Measurements from ENCODE around the gene MYL1. TPM values are rescaled to one million over a fixed set of nuclear protein-coding genes. Genes with fewer than 3 reads are reported as not detected.

MYL1 gene
- total and polyA plus RNA-seq, 2 donors: 202 TPM; not detected in 1

DNA sequence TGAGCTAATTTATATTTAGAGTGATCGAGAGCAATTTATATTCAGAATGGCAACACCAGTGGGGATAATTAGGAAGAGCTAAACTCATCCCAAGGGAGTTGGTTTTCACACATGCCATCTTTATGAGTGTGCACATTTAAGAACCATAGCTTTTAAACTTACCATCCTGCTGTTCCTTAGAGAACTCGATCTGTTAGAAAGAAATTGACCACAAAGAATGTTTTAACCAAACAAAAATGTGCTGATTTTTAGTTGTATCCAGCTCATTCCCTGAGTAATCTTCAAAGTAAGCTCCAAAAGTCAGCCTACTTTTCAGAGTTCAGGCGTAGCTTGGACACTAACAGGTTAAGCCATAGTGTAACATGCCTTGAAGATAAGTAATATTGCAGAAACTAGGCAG, 12.6 kb downstream of the MYL1 start:
- Histone ChIP-seq H3K4me1 (ENCODE audit: insufficient read depth) (no peaks in the 10 kb centered on the region), H3K4me3 (ENCODE audit: low read depth, low read length) (no peak overlapping the region), H3K36me3 (ENCODE audit: insufficient read depth) (no peaks in the 10 kb centered on the region), H3K27ac (ENCODE audit: low read depth) (no peak overlapping the region)
- 55% methylated on average over 3 of the region's 3 CpGs for WGBS
- DNase-seq (ENCODE audit: extremely low spot score): no peak

- H3K4me3 ChIP-seq (ENCODE audit: low read depth, low read length): no peak overlapping the region
- H3K36me3 ChIP-seq (ENCODE audit: insufficient read depth): no peaks in the 10 kb centered on the region
- no peak for DNase-seq (ENCODE audit: extremely low spot score)
- no peaks in the 10 kb centered on the region for H3K4me1 ChIP-seq (ENCODE audit: insufficient read depth)
- 44% methylated on average over 3 of the region's 3 CpGs for WGBS
- no peak overlapping the region for H3K27ac ChIP-seq (ENCODE audit: low read depth)
These were observed 15.1 kb downstream of the MYL1 start for GRCh38 chr2:210299866-210300373.

GRCh38 chr2:210288408-210288807, 26.6 kb downstream of the MYL1 start:
- Histone ChIP-seq H3K27ac (ENCODE audit: low read depth) (no peak overlapping the region), H3K4me1 (ENCODE audit: insufficient read depth) (no peaks in the 10 kb centered on the region), H3K4me3 (ENCODE audit: low read depth, low read length) (no peak overlapping the region), H3K36me3 (ENCODE audit: insufficient read depth) (no peaks in the 10 kb centered on the region)
- 70% methylated on average over 2 of the region's 2 CpGs for WGBS
- DNase-seq (ENCODE audit: extremely low spot score): no peak

- H3K4me1 ChIP-seq (ENCODE audit: insufficient read depth): no peaks in the 10 kb centered on the region
- no peak overlapping the region for H3K27ac ChIP-seq (ENCODE audit: low read depth)
- H3K4me3 ChIP-seq (ENCODE audit: low read depth, low read length): no peak overlapping the region
- H3K36me3 ChIP-seq (ENCODE audit: insufficient read depth): no peaks in the 10 kb centered on the region
- DNase-seq (ENCODE audit: extremely low spot score): no peak
These were observed 27.7 kb downstream of the MYL1 start for GRCh38 chr2:210287301-210287700.

DNA sequence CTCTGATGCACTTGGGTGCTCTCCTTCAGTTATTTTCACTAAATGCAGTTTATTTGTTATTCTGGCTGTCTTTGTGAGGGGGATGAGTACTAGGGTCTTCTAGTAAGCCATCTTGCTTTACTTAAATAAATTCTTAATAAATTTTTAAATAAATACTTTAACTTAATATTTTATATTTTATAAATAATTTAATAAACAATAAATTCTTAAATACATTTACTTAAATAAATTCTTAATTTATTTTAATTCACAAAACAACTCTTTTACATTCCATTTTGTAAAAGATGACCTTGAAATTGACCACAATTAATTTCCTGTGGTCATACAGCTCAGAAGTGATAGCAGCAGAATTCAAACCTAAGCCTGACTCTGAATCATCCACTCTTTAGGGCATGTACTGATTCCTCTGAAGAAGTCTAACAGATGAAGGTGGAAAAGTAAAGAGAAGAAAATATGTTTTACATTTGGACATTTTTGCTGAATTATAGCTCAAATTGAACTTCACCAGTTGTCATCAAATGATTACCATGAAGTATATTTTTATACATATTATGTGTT, 28.8 kb downstream of the MYL1 start:
- DNase-seq (ENCODE audit: extremely low spot score): no peak
- Histone ChIP-seq H3K36me3 (ENCODE audit: insufficient read depth) (no peaks in the 10 kb centered on the region), H3K27ac (ENCODE audit: low read depth) (no peak overlapping the region), H3K4me3 (ENCODE audit: low read depth, low read length) (no peak overlapping the region), H3K4me1 (ENCODE audit: insufficient read depth) (no peaks in the 10 kb centered on the region)

DNA sequence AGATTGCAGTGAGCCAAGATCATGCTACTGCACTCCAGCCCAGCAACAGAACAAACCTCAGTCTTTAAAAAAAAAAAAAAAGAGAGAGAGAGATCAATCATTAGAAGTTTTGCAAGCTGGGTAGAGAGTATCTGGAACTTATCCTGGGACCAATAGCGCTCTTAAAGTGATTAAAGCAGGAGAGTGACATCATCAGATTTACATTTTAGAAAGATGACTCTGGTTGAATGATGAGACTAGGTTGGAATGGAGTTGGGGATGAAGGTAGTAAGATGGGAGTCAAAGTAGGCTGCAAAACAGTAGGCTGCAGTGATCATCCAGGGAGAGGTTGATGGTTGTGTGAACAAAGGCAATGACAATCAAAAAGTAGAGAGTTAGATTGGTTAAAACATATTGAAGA, 37.8 kb downstream of the MYL1 start:
- no peak overlapping the region for H3K27ac ChIP-seq (ENCODE audit: low read depth)
- WGBS: 95% methylated on average over 1 of the region's 1 CpG
- DNase-seq (ENCODE audit: extremely low spot score): no peak

GRCh38 chr2:210271300-210271699, 43.7 kb downstream of the MYL1 start:
- H3K27ac ChIP-seq (ENCODE audit: low read depth): no peak overlapping the region

More for the DNA sequence above, 37.8 kb downstream of the MYL1 start:
- no peaks in the 10 kb centered on the region for H3K36me3 ChIP-seq (ENCODE audit: insufficient read depth)
- no peaks in the 10 kb centered on the region for H3K4me1 ChIP-seq (ENCODE audit: insufficient read depth)
- no peak overlapping the region for H3K4me3 ChIP-seq (ENCODE audit: low read depth, low read length)

GRCh38 chr2:210269148-210269547, 45.8 kb downstream of the MYL1 start:
- H3K4me3 ChIP-seq (ENCODE audit: low read depth, low read length): no peak overlapping the region
- 26% methylated on average over 3 of the region's 3 CpGs for WGBS
- DNase-seq (ENCODE audit: extremely low spot score): no peak
- no peaks in the 10 kb centered on the region for H3K36me3 ChIP-seq (ENCODE audit: insufficient read depth)
- no peaks in the 10 kb centered on the region for H3K4me1 ChIP-seq (ENCODE audit: insufficient read depth)
- H3K27ac ChIP-seq (ENCODE audit: low read depth): no peak overlapping the region

More at GRCh38 chr2:210271300-210271699, 43.7 kb downstream of the MYL1 start:
- H3K4me3 ChIP-seq (ENCODE audit: low read depth, low read length): no peak overlapping the region
- DNase-seq (ENCODE audit: extremely low spot score): no peak
- no peaks in the 10 kb centered on the region for H3K36me3 ChIP-seq (ENCODE audit: insufficient read depth)
- H3K4me1 ChIP-seq (ENCODE audit: insufficient read depth): no peaks in the 10 kb centered on the region

- H3K36me3 ChIP-seq (ENCODE audit: insufficient read depth): no peaks in the 10 kb centered on the region
- no peaks in the 10 kb centered on the region for H3K4me1 ChIP-seq (ENCODE audit: insufficient read depth)
- 76% methylated on average over 1 of the region's 1 CpG for WGBS
- H3K27ac ChIP-seq (ENCODE audit: low read depth): no peak overlapping the region
- no peak for DNase-seq (ENCODE audit: extremely low spot score)
- no peak overlapping the region for H3K4me3 ChIP-seq (ENCODE audit: low read depth, low read length)
These were observed 46.7 kb downstream of the MYL1 start for GRCh38 chr2:210268281-210268680.

DNA sequence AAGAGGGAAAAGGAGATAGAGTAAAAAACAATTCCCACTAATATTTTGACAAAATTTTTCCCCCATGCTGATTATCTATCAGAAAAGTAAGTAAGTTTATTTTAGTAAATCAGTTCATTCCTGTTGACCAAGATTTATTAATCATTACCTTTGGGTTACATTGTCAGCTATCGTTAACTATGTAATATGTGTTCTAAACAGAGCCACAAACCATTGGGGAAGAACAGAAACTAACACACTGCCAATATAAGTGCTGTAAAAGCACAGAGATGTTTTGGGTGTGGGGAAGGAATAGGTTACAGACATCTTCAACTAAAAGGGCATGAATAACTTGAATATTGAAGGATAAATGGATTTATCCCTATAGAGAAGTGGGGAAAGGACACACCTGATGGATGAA, 47.3 kb downstream of the MYL1 start:
- no peak overlapping the region for H3K27ac ChIP-seq (ENCODE audit: low read depth)
- H3K4me1 ChIP-seq (ENCODE audit: insufficient read depth): no peaks in the 10 kb centered on the region
- no peaks in the 10 kb centered on the region for H3K36me3 ChIP-seq (ENCODE audit: insufficient read depth)
- DNase-seq (ENCODE audit: extremely low spot score): no peak
- WGBS: 85% methylated on average over 1 of the region's 1 CpG
- no peak overlapping the region for H3K4me3 ChIP-seq (ENCODE audit: low read depth, low read length)

GRCh38 chr2:210264282-210264681, 50.7 kb downstream of the MYL1 start:
- no peak overlapping the region for H3K27ac ChIP-seq (ENCODE audit: low read depth)
- 68% methylated on average over 1 of the region's 1 CpG for WGBS
- no peaks in the 10 kb centered on the region for H3K36me3 ChIP-seq (ENCODE audit: insufficient read depth)
- no peak overlapping the region for H3K4me3 ChIP-seq (ENCODE audit: low read depth, low read length)
- no peaks in the 10 kb centered on the region for H3K4me1 ChIP-seq (ENCODE audit: insufficient read depth)
- no peak for DNase-seq (ENCODE audit: extremely low spot score)

- DNase-seq (ENCODE audit: extremely low spot score): no peak
- Histone ChIP-seq H3K27ac (ENCODE audit: low read depth) (no peak overlapping the region), H3K4me3 (ENCODE audit: low read depth, low read length) (no peak overlapping the region), H3K36me3 (ENCODE audit: insufficient read depth) (no peaks in the 10 kb centered on the region), H3K4me1 (ENCODE audit: insufficient read depth) (no peaks in the 10 kb centered on the region)
- WGBS: 75% methylated on average over 2 of the region's 2 CpGs
These were observed 51.1 kb downstream of the MYL1 start for GRCh38 chr2:210263841-210264240.

DNA sequence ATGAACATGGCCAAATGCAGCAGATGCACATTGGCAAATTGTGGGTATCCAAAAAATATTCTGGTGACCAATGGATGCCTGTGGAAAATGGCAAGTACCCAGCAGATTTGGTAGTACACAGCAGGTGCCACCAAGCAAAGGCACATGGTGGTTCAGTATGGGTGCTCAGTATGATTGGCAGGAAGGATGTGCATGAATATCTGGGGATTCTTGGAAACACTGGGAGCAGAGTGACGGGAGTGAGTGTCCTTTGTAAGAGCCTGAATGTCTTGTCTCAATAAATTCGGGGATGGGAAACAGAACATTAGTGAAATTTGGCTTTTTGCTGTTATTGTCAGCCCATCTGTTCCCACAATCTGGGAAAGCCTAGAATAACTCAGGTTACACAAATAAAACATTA, 52.9 kb downstream of the MYL1 start:
- no peaks in the 10 kb centered on the region for H3K36me3 ChIP-seq (ENCODE audit: insufficient read depth)
- no peak overlapping the region for H3K4me3 ChIP-seq (ENCODE audit: low read depth, low read length)
- WGBS: 73% methylated on average over 2 of the region's 2 CpGs
- no peaks in the 10 kb centered on the region for H3K4me1 ChIP-seq (ENCODE audit: insufficient read depth)
- DNase-seq (ENCODE audit: extremely low spot score): no peak
- H3K27ac ChIP-seq (ENCODE audit: low read depth): no peak overlapping the region

- no peaks in the 10 kb centered on the region for H3K4me1 ChIP-seq (ENCODE audit: insufficient read depth)
- H3K36me3 ChIP-seq (ENCODE audit: insufficient read depth): no peaks in the 10 kb centered on the region
- H3K27ac ChIP-seq (ENCODE audit: low read depth): no peak overlapping the region
- no peak for DNase-seq (ENCODE audit: extremely low spot score)
- H3K4me3 ChIP-seq (ENCODE audit: low read depth, low read length): no peak overlapping the region
These were observed 55.3 kb downstream of the MYL1 start for GRCh38 chr2:210259687-210260086.

Data from urinary bladder (tissue), 4 donors.